Glomerular visceral epithelial cell (primary cell): Measurements from ENCODE around the gene DRAP1.

ENCODE experiments used
- DNase-seq: peaks from one replicate; pipeline ENCODE4 v3.0.0-alpha.2; 2016; ENCODE audit errors: extremely low spot score

DRAP1 gene

DNA sequence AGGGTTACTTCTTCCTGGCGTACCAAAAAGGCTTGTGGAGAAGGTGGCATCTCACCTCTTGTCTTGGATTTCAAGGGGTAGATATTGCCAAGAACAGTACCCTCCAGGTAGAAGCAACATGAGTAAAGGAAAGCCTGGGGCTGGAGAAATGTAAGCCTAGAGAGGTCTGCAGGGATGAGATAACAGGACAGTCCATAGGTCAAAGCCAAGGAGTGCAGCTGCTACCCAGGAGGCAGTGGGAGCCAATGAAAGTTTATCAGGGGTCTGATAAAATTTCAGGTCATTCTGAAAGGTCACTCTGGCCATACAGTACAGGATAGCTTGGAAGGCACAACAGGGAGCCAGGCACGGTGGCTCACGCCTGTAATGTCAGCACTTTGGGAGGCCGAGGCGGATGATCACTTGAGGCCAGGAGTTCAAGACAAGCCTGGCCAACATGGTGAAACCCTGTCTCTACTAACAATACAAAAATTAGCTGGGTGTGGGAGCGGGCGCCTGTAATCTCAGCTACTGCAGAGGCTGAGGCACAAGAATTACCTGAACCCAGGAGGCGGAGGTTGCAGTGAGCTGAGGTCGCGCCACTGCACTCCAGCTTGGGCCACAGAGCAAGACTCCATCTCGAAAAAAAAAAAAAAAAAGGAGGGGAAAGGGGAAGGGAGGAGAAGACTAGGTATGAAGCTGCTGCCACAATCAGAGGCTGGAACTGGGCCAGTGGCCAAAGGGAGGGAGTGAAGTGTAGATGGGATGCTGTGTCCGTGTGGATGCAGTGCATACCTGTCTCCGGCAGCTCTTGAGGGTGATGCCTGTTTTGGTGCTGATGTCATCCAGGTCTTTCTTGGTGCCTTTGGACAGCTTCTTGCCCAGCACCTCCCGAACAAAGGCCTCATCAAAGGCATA lies 32.2 kb upstream of the DRAP1 start:
- no peak for DNase-seq

DNA sequence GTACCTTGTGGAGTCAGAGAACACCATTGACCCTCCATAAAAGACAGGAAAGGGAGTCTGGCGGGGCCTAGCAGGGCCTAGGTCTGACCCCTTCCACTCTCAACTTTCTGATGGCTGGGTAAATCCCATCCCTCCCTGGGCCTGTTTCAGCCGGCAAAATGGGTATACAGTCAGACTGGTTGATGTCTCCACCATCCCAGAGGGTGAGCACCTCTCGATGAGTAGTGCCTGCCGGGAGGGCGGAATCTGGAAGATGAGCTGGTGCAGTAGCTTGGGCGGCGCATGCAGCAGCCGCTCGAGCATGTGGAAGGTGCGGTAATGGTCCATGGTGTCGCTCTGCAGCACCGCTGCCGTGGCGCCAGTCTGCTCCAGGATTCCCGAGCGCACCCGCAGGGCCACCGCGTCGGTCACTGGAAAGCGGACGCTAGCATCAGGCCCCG lies 31.5 kb upstream of the DRAP1 start:
- no peak for DNase-seq

DNA sequence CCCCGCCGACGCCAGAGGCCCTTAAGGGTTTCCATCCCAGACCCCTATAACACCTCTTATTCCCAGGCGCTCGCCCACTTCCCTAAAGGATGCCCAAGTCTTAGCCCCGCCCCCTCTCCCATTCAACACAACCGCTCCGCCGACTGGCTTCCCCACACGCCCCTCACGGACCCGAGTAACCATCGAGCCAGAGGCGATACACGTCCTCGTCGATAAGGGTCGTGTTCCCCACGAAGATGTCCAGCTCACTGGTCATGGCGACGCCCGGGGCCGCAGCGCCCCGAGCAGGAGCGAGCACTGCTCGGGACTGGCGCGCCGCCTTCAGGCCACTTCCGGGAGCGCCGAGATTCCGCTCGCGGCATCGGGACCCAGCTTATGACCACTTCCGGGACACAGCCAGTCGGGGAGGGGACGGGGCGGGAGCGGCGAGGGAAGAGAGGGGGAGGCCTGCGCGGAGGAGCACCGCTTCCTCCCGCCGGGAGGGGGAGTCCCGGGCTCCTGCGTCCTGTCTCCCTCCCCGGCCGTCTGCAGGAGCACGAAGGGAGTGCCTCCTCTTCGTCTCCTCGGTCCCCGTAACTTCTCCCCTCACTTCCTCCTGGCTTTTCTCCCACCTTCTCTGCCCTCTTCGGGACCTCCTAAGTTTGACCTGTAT lies 30.9 kb upstream of the DRAP1 start, which contains the start of gene FIBP:
FIBP (minus strand) TSS at position 309 of the 652 bp plus-strand sequence; CDS start at position 256, 53 bp downstream.
- DNase-seq, result peak; percentile 97

DNA sequence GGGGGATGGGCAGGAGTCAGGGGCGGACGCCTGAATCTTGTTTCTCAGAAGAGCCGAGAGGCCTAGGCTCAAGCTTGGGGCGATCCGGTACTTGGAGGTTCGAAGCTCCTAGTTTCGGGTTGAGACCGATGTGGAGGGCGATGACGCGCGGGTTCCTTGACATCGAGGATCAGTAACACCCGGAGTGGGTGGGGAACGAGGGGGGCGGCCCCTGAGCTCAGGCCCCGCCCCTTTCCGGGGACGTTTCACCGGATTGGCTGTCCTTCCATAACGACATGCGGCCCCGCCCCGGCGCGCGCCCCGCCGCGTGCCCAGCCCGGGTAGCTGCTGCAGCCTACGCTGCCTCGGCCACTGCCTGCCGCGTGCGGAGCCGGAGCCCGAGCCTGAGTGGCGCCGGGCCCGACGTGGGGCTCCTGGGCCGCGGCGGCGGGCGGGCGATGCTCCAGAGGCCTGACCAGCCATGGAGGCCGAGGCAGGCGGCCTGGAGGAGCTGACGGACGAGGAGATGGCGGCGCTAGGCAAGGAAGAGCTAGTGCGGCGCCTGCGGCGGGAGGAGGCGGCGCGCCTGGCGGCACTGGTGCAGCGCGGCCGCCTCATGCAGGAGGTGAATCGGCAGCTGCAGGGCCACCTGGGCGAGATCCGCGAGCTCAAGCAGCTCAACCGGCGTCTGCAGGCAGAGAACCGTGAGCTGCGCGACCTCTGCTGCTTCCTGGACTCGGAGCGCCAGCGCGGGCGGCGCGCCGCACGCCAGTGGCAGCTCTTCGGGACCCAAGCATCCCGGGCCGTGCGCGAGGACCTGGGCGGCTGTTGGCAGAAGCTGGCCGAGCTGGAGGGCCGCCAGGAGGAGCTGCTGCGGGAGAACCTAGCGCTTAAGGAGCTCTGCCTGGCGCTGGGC lies 28.7 kb upstream of the DRAP1 start, which contains the start of gene CCDC85B:
CCDC85B (plus strand) TSS at position 350 of the 895 bp plus-strand sequence; CDS start at position 461, 111 bp downstream.
- peak; percentile 97 for DNase-seq

DNA sequence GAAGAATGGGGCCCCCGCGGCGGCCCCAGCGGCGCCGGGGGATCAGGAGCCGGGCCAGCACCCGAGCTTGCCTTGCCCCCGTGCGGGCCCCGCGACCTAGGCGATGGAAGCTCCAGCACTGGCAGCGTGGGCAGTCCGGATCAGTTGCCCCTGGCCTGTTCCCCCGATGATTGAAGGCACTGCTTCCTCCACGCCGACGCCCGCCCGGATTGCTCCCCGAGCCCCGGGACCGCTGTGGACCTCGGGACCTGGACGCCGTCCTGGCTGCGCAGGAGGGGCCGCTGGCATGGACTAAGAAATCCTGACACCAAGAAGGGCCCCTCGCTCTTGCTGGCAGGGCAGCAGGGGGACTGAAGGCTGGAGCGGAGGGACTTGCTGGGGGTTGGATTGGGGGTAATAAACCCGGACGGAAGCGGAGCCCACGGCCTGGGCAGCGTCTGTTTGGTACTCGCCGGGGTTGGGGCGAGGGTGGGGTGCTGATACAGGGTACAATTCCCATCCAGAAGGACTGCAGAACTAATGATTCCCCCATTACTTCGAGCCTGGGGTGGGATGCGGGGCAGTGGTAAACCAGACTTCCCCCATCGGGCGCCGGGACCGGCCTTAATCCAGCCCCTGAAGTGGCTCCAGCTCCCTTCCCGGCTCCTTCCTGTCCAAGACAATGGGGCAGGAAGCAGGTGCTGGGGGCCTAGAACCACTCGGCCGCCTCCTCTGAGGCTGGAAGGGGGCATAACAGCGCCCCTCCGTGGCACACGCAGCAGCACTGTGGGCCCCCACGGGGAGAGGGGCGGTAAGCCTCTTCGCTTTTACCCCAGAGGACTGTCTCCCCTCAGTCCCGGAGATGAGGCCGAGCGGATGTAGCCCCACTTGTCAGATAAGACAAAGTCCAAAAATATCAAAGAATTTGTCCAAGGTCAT lies 27.7 kb upstream of the DRAP1 start:
- peak; percentile 52 for DNase-seq

DNA sequence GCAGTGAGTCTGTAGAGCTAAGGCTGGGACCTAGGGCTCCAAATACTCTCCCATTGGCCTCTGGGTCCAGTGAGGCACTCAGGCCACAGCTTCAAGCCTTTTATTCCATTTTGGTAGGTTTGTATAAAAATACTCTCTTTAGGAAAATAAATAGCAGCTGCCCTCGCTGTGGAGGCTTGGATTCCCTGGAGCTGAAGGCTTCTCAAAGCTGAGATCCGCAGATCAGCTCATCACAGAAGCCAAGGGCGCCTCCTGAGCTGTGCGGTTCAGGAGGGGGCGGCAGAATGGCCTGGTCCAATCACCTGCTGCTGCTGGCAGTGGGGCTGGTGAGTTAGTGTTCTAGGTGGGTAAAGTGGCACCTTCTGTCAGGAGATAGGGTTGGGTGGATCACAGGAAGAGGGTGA lies 27.1 kb upstream of the DRAP1 start:
- peak; percentile 33 for DNase-seq

DNA sequence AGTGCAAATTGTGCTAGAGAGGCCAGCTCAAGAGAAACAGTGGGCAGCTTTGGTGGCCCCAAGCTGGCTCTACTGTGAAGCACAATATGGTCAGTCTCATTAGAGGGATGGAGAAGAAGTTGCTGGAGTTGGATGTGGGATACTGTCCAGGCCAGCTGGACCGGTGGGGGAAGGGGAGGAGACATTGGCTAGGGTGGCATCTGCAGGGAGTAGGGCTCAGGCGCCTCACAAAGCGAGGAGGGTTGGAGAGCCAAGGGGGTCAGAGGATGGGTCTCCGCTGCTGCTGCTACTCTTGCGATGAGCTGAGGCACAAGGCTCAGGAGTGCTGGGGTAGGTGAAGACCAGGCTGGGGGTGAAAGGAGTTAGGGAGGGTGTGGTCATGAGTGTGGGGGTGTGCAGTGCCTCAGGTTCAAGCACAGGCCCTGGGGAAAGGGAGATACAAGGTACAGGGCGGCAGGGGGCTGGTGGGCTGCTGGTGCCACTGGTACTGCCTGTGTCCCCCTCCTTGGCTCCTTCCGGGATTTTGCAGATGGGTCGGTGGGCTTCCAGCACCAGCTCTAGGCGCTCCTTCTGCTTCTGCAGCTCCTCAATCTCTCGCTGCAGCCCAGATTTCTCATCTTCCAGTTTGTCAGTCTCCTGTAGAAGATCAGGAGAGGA lies 26.4 kb upstream of the DRAP1 start:
- no peak for DNase-seq

DNA sequence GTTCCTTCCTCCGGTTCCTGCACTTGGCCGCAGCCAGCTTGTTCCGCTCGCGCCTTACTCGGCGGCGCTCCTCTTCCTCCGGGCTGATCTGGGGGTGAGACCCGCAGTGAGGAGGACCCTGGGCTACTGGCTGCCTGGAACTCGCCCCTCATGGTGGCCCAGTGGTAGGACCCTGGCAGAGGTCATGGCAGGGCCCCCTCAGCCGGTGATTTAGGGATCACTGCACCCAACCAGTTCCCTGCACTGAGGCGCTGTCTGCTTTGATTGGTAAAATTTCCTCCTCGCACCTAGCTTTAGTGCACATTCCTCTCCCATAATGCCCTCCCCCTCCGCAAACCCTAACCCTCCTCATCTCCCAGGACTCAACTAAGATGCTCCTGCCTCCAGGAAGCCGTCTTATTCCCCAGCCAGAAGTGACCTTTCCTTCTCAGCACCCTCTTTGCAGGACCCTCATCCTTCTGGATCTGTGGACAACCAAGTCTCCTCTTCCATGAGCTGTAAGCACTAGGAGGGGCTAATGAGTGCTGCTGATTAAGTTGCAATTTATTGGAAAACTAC lies 25.1 kb upstream of the DRAP1 start:
- no peak for DNase-seq

DNA sequence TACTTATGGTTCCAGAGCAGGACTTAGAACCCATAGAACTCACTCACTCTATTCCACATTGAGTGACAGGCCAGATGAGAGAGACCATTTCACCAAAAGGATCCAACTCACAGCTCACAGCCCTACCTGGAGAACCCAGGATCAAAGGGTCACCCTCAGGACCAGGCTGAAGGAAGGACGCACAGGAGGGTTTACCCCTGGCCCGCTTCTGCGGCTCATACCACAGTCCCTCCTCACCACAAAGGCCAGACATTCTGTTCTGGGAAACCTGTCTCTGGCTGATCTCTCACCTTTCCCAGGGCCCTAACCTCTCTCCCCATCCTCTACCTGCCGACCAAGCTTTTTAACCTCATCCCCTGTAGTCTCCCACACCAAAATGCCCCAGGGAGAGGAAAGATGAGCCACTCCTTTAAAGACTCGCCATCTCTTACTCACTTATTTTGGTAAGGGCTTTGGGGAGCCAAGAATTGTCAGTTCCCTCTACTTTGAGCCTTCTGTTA lies 23.7 kb upstream of the DRAP1 start:
- no peak for DNase-seq

DNA sequence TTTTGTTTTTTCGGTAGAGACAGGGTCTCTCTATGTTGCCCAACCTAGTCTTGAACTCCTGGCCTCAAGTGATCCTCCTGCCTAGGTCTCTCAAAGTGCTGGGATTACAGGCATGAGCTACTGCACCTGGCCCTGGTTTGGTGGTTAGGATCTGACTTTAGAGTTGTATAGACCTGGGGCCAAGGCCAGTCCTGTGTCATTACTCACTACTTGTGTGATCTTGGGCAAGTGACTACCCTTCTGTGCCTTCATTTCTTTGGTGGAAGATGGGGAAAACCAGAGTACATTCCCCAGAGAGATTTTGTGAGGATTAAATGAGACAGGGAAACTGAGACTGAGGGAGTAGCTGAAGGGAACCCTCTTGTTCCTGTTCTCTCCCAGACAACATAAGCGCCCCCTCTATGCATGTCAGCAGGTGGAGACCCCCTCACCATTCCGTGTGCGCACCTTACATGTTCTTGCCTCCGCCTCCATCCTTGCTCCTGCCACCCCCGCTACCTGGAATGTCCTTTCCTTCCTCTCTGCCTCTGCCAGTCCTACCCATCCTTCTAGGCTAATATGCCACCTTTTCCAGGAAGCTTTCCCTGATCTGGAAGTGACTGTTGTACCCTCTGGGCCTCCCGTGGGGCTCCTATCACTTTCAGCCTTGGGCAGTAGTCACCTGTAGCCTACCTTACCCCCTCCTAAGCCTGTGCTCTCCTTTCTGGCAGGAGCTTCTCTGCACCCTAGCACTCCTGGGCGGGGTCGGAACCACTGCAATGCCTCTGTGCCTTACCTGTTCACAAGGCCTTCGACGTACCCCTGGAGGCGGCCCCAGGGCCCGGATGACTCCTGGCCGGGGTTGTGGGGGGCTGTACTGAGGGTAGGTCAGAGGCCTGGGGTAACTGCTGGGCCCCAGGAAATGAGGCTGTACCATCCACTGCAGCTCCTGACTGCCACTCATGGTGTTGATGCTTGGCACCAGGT lies 22.9 kb upstream of the DRAP1 start:
- DNase-seq, result no peak

DNA sequence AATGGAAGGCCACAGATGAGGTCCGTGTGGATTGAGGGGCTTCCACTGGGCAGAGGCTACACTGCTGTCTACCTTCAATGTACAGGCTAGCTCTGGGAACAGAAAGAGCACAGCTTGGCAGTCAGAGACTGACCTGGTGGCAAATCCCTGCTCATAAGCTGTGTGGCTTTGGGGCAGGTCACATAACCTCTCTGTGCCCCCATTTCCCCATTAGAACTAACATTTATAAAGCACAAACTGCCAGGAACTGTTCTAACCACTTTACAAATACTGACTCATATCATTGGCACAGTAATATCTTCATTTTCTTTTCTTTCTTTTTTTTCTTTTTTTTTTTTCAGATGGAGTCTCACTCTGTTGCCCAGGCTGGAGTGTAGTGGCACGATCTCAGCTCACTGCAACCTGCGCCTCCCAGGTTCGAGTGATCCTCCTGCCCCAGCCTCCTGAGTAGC lies 22.2 kb upstream of the DRAP1 start:
- DNase-seq, result no peak

DNA sequence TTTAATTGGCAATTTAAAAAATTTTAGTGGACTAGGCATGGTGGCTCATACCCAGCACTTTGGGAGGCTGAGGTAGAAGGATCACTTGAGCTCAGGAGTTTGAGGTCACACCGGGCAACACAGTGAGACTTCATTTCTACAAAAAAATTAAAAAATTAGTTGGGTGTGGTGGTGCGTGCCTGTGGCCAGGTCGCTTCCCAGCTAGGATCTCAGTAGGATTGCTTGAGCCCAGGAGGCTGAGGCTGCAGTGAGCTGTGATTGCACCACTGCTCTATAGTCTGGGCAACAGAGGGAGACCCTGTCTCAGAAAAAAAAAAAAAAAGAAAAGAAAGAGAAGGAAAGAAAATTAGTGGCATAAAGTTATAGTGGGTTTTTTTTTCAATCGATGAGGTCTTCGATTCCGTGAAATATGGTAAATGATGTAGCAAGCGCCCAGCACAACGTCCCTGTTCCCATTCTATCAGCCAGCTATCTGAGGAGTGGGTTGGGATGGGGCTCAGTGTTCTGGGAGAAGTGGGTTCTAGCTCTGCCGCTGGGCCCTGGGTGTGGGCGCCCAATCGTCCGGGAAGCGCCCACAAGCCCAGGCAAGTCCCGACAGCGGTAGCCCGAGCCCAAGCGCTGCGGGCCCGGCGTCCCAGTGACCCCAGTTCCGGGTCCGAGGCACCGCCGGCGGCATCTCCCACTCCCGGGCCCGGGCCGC lies 20.4 kb upstream of the DRAP1 start:
- DNase-seq, result no peak

DNA sequence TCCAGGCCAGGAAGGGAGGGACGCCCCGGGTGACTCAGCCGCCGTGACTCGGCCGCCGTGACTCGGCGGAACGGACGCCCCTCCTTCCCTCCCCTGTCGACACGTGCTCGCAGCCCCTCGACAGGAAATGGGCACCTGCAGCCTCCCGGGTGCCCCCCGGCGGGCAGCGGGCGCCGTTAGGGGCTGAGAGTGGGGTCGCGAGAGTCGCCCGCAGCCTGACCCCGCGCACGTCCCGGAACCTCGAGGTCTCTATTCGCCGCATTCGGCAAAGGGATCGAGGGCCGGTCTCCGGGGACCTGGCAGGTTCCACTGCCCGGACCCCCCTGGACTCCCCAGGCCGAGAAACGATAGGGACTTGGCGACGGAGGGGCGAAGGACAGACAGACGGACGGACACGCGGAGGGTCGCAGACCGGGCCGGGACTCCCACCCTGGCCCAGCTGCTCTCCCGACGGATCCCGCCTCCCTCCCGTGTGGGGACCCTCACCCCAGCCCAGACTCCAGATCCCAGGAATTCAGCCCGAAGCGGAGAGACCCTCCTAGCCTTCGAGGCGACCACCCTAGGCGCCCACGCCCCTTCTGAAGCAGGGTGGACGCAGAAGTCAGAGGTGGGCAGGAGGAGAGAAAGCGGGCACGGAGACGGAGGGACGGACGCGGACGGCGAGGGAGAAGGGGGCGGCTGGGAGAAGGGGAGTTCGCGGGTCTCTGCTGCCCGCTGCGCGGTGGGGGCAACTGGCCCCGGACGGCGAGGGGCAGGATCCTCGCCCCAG lies 19.7 kb upstream of the DRAP1 start:
- DNase-seq, result peak; percentile 86

DNA sequence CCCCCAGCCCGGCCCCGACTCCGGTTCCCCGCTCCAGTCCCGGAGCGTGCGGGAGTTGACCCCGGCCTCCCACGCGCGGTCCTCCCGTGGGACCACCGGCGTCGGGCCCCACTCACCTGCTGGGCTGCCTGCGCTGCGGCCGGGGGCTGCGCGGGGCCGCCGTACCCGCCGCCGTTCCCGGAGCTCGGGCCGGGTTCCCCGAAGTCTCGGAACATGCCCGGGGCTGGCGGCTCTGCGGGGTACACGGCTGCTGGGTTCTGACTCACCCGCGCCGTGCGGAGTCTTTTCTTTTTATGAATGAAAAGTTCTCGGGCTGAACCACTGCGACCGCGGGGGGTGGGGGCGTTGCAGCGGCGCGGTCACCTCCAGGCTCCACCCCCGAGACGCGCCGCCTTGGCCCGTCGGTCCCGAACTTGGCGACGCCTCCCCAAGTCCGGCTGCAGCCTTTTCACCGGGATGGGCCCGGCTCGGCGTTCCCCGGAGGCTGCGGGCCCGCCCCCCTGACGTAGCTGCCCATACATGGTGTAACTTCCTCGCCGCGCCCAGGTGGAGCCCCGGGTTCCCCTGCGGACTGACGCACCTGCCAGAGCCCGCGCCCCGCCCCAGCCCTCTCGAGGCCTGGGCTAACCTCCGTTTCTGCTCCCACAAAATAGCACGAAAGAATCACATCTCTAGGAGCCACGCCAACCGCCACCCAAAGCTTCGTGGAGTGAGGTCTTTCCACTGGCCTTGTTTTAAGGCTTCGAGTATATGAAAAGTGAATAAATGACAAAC lies 18.9 kb upstream of the DRAP1 start, which contains the start of gene FOSL1:
FOSL1 (minus strand) TSS at position 264 of the 774 bp plus-strand sequence; CDS start at position 215, 49 bp downstream.
- peak; percentile 97 for DNase-seq

DNA sequence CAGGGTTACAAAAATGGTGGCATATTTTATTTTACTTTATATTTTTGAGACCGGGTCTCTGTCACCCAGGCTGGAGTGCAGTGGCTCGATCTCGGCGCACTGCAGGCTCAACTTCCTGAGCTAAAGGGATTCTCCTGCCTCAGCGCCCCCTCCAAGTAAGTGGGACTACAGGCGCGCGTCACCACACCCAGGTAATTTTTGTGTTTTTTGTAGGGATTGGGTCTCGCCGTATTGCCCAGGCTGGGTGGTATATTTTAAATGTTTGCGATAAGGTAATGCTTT lies 18.4 kb upstream of the DRAP1 start:
- DNase-seq, result no peak

DNA sequence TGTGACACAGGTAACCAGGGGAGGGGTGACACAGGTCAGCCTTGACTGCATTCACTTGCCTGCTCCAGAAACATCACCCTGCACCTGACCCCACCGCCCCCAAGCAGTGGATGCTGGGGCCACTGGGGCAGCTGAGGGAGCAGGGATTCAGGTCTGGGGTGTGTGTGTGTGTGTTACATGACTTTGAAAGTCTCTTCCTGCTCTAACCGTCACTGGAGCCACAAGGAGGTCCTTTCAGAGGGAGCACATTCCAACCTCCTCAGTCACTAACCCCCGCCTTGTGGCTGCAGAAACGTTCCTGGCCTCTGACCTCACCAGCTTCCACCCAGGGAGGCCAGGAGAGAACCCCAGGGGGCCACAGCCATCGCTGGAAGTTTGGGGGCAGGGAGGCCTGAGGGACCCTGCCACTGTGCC lies 16.2 kb upstream of the DRAP1 start:
- peak; percentile 93 for DNase-seq
